ENCODE results near the gene COPA.

Gene COPA

DNA sequence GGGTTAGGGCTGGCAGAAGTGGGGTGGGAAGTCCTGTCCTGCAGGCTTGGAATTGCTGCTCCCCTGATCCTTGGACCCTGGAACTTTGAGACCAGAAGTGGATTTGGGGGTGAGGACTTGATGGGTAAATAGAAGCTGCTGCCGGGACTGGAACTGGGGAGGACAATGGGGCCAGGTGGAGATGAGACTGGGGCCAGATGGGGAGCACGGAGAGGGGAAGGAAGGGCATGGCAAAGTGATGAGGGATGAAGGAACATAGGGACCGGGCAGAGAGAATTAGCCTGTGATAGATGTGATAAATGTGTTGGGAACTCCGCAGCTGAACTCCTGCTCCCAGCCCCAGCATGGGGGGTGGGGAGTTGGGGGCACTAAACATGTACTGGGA is 24.5 kb upstream of the COPA start:
- DNase-seq (ENCODE audit: low spot score): no peak
- H3K27ac ChIP-seq: no peak overlapping the region
- H3K4me3 ChIP-seq: no peak overlapping the region
- TF ChIP-seq, protein P1, sequence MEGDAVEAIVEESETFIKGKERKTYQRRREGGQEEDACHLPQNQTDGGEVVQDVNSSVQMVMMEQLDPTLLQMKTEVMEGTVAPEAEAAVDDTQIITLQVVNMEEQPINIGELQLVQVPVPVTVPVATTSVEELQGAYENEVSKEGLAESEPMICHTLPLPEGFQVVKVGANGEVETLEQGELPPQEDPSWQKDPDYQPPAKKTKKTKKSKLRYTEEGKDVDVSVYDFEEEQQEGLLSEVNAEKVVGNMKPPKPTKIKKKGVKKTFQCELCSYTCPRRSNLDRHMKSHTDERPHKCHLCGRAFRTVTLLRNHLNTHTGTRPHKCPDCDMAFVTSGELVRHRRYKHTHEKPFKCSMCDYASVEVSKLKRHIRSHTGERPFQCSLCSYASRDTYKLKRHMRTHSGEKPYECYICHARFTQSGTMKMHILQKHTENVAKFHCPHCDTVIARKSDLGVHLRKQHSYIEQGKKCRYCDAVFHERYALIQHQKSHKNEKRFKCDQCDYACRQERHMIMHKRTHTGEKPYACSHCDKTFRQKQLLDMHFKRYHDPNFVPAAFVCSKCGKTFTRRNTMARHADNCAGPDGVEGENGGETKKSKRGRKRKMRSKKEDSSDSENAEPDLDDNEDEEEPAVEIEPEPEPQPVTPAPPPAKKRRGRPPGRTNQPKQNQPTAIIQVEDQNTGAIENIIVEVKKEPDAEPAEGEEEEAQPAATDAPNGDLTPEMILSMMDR (IDR thresholded peaks at IDR 0.05): no peak

DNA sequence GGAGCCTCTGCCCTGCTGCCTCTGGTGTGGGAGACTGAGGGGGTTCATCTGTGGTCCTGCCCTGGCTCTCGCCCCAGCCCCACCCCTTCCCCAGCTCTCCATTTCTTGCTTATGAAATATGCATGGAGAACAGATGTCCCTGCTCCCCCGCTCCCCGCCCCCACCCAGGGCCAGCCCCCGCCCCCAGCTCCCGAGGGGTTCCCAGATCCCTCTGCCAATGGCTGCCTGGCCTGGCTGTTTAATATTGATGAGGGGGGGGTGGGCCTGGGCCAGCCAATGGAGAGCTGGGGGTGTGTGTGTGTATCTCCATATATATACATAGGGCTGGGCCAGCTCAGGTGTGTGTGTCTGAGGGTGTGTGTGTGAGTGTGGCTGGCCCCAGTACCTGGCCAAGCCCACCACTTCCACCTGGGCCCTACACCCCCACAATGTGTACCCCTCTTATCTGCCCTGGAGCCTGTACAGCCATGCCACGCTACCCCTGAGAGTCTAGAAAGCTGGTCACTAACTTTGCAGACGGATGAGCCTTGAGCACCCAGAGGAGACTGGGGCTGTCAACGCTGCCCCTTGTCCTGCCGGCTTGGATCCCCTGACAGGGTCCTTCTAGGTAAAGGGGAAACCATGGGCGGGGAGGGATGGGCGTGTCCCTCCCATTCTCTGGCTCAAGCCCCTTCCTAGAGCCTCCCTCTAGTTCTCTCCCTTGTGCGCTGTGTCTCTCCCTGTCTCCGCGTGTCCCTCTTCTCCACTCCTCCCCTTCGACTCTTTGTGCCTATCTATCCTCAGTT is 23.9 kb upstream of the COPA start, which contains the start of gene NHLH1:
Gene NHLH1, plus strand, starts transcription at position 341 of the 785 bp plus-strand sequence. CDS start 3,661 bp downstream, outside the sequence.
- TF ChIP-seq, protein P1 (IDR thresholded peaks at IDR 0.05): no peak
- no peak within 1 kb of the TSS for H3K4me3 ChIP-seq
- DNase-seq (ENCODE audit: low spot score): no peak
- H3K27ac ChIP-seq: no peak within 1 kb of the TSS

DNA sequence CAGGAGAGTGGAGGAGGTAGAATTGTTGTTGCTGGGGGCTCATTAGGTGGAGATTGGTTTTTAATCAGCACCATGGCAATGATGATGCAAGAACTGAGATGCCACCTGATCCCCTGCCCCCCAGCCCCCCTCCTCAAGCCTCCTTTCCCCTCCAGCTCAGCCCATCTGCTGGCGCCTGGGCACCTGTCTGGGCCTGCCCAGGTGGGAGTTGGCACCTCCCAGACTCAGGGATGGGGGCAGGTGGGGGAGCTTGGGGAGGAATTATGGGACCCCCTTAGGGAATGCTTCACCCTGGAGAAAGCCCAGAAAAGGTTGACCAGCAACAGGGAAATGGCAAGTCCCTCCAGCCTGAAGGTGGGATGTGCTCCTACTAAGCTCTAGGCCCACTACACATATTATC is 22.3 kb upstream of the COPA start:
- Histone ChIP-seq H3K4me3 (no peak overlapping the region), H3K27ac (no peak overlapping the region)
- DNase-seq (ENCODE audit: low spot score): no peak
- TF ChIP-seq, protein P1 (IDR thresholded peaks at IDR 0.05): no peak

DNA sequence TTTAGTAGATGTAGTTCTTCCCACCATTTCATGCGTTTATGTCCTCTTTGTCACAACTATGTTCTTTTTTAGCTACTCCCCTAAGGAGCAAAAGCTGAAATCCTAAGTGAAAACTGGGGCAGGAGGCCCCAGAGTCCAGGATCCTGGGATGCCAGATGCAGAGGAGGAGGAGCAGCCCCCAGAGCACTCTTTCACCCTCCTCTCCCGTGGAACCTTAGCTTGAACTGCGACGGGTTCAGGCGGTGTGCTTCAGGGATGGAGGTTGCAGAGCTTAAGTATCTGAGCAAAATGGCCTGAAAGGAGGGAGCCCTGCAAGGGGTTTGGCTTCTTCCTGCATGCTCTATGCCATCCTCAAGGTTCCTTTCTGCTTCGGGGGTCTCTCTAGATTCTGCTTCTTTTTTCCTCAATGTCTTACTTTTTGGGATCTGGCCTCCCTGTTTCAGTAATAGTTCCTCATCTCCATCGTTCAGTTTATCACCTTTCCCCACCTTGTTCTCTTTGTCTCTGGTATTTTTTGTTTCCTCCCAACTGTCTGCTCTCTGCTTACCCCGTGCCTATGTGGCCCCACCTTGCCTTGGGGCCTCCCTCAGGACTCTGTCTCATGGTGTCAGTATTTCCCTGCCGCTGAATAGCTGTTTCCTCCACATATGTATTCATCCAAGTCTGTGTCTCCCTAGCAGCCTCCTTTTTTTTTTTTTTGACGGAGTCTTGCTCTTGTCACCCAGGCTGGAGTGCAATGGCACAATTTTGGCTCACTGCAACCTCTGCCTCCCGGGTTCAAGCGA is 21.1 kb upstream of the COPA start:
- Histone ChIP-seq H3K27ac (no peak overlapping the region), H3K4me3 (no peak overlapping the region)
- TF ChIP-seq, protein P1 (IDR thresholded peaks at IDR 0.05): no peak
- no peak for DNase-seq (ENCODE audit: low spot score)

DNA sequence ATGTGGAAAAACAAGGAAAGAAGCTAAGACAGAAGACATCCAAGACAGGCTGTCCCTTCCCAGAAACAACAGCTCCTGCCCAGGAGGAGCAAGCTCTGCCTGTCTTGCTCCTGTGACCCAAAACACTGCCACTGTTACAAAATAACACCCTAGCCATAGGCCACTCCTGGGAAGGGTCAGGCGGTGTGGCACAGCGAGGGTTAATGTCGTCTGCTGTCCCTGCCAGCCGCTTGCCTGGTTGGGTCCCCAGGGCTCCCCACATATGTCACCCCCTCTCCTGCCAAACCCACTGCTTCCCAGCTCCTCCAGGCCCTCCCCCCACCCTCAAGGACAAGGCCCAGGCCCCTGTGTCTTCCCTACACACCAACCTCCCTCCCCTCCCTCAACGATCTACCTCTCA is 20.0 kb upstream of the COPA start:
- H3K4me3 ChIP-seq: no peak overlapping the region
- DNase-seq (ENCODE audit: low spot score): no peak
- TF ChIP-seq, protein P1 (IDR thresholded peaks at IDR 0.05): no peak
- no peak overlapping the region for H3K27ac ChIP-seq

DNA sequence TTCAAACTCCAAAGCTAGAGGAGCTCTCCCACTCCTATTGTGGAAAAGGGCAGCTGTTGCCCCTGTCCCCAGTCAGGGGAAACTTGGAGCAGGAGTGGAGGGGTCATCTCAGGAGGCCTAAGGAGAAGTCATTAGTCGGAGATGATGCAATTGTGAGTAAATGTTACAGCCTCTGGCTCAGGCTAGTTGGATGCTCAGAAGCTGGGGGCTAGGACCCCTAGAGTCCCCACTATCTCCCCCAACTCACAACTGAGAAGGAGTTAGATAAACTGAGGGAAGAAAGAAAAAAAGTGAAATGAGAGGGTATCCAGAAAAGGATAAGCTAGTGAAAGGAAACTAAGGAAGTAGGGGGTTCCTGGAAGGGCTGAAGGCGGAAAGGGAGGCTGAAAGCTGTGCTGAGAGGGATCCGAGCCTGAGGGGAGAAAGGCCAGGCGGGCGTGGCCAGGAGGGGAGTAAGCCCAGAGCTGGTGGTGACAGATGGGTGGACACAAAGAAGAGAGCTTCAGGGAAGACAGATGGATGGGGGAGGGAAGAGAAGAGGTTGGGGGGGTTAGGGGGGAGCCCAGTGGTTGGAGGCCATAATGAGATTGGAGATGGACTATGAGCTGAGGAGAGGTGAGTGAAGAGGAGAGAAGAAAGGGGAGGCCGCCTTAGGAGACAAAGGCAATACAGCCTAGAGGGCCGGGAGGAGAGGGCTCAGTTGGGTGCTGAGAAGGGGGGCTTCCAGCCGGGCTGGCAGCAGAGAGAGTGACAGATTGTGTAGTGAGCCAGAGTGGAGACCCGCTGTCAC is 19.3 kb upstream of the COPA start:
- H3K4me3 ChIP-seq: no peak overlapping the region
- TF ChIP-seq, protein P1 (IDR thresholded peaks at IDR 0.05): no peak
- H3K27ac ChIP-seq: no peak overlapping the region
- DNase-seq (ENCODE audit: low spot score): no peak

Data from coronary artery (tissue), 2 donors.